Ramos (cell line): ENCODE results near the gene ADAM30.

Source experiments
- in situ Hi-C: fragments of 300-500 bp; cut with MboI; formaldehyde crosslinking; loops from one replicate; pipeline ENCODE4 v1.14.3; 2022; ENCODE audit warnings: low sequenced_read_pairs; ENCODE audit not compliant: unreplicated experiment

Gene ADAM30

GRCh38 chr1:119896303-119896702 is at the start of gene ADAM30:
TSS of gene ADAM30 (minus strand) at chr1:119896515. CDS start at chr1:119896336, 179 bp downstream.
- in situ Hi-C loops: no loop called here

GRCh38 chr1:119943216-119943615 is 46.9 kb upstream of the ADAM30 start:
- in situ Hi-C loops: no loop called here

- in situ Hi-C loops: no loop called here
Observed at GRCh38 chr1:119941392-119941791, 45.1 kb upstream of the ADAM30 start.

- in situ Hi-C loops: no loop called here
Observed at GRCh38 chr1:119940697-119941096, 44.4 kb upstream of the ADAM30 start.

GRCh38 chr1:119937198-119937597 is 40.9 kb upstream of the ADAM30 start:
- in situ Hi-C loops: no loop called here

- in situ Hi-C loops: no loop called here
Observed at GRCh38 chr1:119935915-119936314, 39.6 kb upstream of the ADAM30 start.

- in situ Hi-C loops: no loop called here
Observed at GRCh38 chr1:119935373-119935772, 39.1 kb upstream of the ADAM30 start.

- in situ Hi-C loops: no loop called here
Observed at GRCh38 chr1:119933397-119933796, 37.1 kb upstream of the ADAM30 start.

- in situ Hi-C loops: no loop called here
Observed at GRCh38 chr1:119929643-119930315, 33.5 kb upstream of the ADAM30 start.

GRCh38 chr1:119926553-119926952 is 30.2 kb upstream of the ADAM30 start:
- in situ Hi-C loops: no loop called here

GRCh38 chr1:119924948-119925898 is 28.9 kb upstream of the ADAM30 start:
- in situ Hi-C loops: no loop called here

- in situ Hi-C loops: no loop called here
Observed at GRCh38 chr1:119920104-119920968, 24.0 kb upstream of the ADAM30 start.

- in situ Hi-C loops: no loop called here
Observed at GRCh38 chr1:119919241-119919640, 22.9 kb upstream of the ADAM30 start.

GRCh38 chr1:119918301-119918700 is 22.0 kb upstream of the ADAM30 start:
- in situ Hi-C loops: no loop called here

GRCh38 chr1:119917304-119918055 is 21.2 kb upstream of the ADAM30 start:
- in situ Hi-C loops: no loop called here

- in situ Hi-C loops: no loop called here
Observed at GRCh38 chr1:119915517-119915916, 19.2 kb upstream of the ADAM30 start.

GRCh38 chr1:119914071-119914470 is 17.8 kb upstream of the ADAM30 start:
- in situ Hi-C loops: no loop called here

- in situ Hi-C loops: no loop called here
Observed at GRCh38 chr1:119912963-119913362, 16.6 kb upstream of the ADAM30 start.

- in situ Hi-C loops: no loop called here
Observed at GRCh38 chr1:119911775-119912174, 15.5 kb upstream of the ADAM30 start.

- in situ Hi-C loops: no loop called here
Observed at GRCh38 chr1:119910618-119911017, 14.3 kb upstream of the ADAM30 start.
